Bronchial epithelial cell (primary cell): ENCODE data around the gene RPTOR. TPM values are rescaled to one million over a fixed set of nuclear protein-coding genes. Genes with fewer than 3 reads are reported as not detected.

Experiments used
- DNase-seq: peaks from one replicate; pipeline ENCODE4 v3.0.0-alpha.2; 2010; ENCODE audit warnings: low read depth
- FAIRE-seq: peaks from 2 replicates; lab custom pipeline; 2011; peaks lifted over from hg19 to GRCh38; lab: Jason Lieb, UNC
- H3K27me3 ChIP-seq: 2 replicates; pipeline ENCODE4 v1.5.1; 2011; ENCODE audit warnings: low read length; ENCODE audit not compliant: control insufficient read depth, insufficient read depth
- H3K36me3 ChIP-seq: 2 replicates; pipeline ENCODE4 v1.5.1; 2011; ENCODE audit warnings: low read length; ENCODE audit not compliant: control insufficient read depth, insufficient read depth
- H3K4me3 ChIP-seq: 2 replicates; pipeline ENCODE4 v1.5.1; 2011; ENCODE audit warnings: mild to moderate bottlenecking, low read depth, low read length, control low read depth
- CTCF ChIP-seq: IDR thresholded peaks from 2 replicates; pipeline ENCODE4 v1.5.1; 2011; ENCODE audit warnings: mild to moderate bottlenecking, moderate library complexity, low read length, control low read depth, inconsistent platforms; ENCODE audit not compliant: insufficient read depth, severe bottlenecking
- total RNA-seq: library from RNA; depleted of rRNA; stranded (reverse); fragments of >200 nt; gene quantifications from 2 replicates; pipeline ENCODE4 v1.2.1, GENCODE V29; 2014

RPTOR gene
- total RNA-seq, 1 donor from 2014 or later: 14.0 TPM

- no peak for TF ChIP-seq CTCF
- FAIRE-seq (no peak), DNase-seq (no peak)
- no peaks in the 10 kb centered on the region for H3K27me3 ChIP-seq
- no peak overlapping the region for H3K4me3 ChIP-seq
- peaks cover 16% of the 10 kb centered on the region for H3K36me3 ChIP-seq
Observed at GRCh38 chr17:80890921-80891396, 346.3 kb downstream of the RPTOR start.

GRCh38 chr17:80891397-80892018 is 346.9 kb downstream of the RPTOR start:
- TF ChIP-seq CTCF: no peak
- H3K36me3 ChIP-seq: peaks cover 17% of the 10 kb centered on the region
- DNase-seq (peak; percentile 78), FAIRE-seq (peak; percentile 96)
- H3K27me3 ChIP-seq: no peaks in the 10 kb centered on the region
- H3K4me3 ChIP-seq: no peak overlapping the region

GRCh38 chr17:80892019-80892855 is 347.6 kb downstream of the RPTOR start:
- H3K27me3 ChIP-seq: no peaks in the 10 kb centered on the region
- H3K36me3 ChIP-seq: peaks cover 16% of the 10 kb centered on the region
- FAIRE-seq (no peak), DNase-seq (peak; percentile 98)
- no peak for TF ChIP-seq CTCF
- H3K4me3 ChIP-seq: no peak overlapping the region

GRCh38 chr17:80892900-80893603 is 348.4 kb downstream of the RPTOR start:
- no peak for TF ChIP-seq CTCF
- Histone ChIP-seq H3K27me3 (no peaks in the 10 kb centered on the region), H3K4me3 (no peak overlapping the region), H3K36me3 (peaks cover 16% of the 10 kb centered on the region)
- peak; percentile 27 for DNase-seq
- peak; percentile 64 for FAIRE-seq

GRCh38 chr17:80893604-80894438 is 349.2 kb downstream of the RPTOR start:
- no peak for TF ChIP-seq CTCF
- no peaks in the 10 kb centered on the region for H3K27me3 ChIP-seq
- FAIRE-seq (no peak), DNase-seq (no peak)
- peaks cover 15% of the 10 kb centered on the region for H3K36me3 ChIP-seq
- no peak overlapping the region for H3K4me3 ChIP-seq
